Measurements from ENCODE around the gene APOBR.
"Not testable (repeated sequence)": the region's sequence is repeated elsewhere in the genome, so short reads cannot be mapped to it uniquely, and the experiment has no call there.

Gene APOBR

DNA sequence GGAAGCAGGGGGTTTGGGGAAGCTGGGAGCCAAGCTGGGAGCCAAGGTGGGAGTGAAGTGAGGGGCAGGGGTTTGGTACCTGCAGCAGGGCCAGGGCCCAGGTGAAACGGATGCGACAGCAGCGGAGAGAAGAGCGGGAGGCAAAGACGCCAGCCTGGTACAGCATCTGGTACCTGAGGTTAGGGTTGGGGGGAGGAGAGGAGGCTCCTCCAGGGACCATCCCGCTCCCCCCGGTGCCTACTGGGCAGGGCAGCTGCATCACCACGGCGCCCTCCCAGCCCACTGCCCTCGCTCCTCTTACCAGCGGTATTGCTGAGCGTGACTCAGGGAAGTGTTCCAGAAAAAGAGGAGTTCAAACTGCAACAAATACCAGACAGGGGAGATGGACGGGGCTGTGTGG, 12.4 kb upstream of the APOBR start:
- TF ChIP-seq, protein P1, sequence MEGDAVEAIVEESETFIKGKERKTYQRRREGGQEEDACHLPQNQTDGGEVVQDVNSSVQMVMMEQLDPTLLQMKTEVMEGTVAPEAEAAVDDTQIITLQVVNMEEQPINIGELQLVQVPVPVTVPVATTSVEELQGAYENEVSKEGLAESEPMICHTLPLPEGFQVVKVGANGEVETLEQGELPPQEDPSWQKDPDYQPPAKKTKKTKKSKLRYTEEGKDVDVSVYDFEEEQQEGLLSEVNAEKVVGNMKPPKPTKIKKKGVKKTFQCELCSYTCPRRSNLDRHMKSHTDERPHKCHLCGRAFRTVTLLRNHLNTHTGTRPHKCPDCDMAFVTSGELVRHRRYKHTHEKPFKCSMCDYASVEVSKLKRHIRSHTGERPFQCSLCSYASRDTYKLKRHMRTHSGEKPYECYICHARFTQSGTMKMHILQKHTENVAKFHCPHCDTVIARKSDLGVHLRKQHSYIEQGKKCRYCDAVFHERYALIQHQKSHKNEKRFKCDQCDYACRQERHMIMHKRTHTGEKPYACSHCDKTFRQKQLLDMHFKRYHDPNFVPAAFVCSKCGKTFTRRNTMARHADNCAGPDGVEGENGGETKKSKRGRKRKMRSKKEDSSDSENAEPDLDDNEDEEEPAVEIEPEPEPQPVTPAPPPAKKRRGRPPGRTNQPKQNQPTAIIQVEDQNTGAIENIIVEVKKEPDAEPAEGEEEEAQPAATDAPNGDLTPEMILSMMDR (IDR thresholded peaks at IDR 0.05; ENCODE audit: insufficient read depth, low read depth, low read length, missing control alignments): no peak
- DNase-seq (ENCODE audit: low read depth): no peak
- no peak overlapping the region for H3K4me3 ChIP-seq (ENCODE audit: low read length)

DNA sequence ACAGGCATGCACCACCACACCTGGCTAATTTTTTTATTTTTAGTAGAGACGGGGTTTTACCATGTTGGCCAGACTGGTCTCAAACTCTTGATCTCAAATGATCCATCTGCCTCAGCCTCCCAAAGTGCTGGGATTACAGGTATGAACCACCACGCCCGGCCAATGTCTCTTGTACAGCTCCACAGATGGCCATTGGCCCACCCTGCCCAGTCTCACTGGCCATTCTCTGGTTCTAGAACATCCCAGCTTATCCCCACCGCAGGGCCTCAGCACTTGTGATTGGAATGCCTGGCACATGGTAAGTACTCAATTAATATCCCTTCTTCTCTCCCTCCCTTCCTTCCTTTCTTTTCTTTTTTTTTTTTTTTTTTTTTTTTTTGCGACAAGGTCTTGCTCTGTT, 11.1 kb upstream of the APOBR start:
- H3K4me3 ChIP-seq (ENCODE audit: low read length); DNase-seq (ENCODE audit: low read depth): not testable (repeated sequence)

DNA sequence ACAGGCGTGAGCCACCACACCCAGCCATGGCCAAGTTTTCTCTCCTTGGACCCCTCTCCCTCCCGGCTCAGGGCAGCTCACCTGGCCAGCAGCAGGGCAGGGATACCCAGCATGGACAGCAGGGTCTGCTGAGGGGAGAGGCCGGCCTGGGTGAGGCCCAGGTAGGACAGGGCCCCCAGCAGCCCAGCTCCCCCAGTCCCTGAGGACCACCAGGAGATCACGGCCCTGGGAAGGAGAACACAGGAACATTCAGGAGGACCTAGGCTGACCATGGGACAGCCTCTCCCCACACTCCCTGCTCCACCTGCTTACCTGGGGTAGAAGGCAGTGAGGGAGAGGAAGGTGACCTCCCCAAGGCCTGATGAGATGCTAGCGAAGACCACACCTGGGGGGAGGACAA, 8.2 kb upstream of the APOBR start:
- TF ChIP-seq, protein P1 (IDR thresholded peaks at IDR 0.05; ENCODE audit: insufficient read depth, low read depth, low read length, missing control alignments): no peak
- no peak overlapping the region for H3K4me3 ChIP-seq (ENCODE audit: low read length)

DNA sequence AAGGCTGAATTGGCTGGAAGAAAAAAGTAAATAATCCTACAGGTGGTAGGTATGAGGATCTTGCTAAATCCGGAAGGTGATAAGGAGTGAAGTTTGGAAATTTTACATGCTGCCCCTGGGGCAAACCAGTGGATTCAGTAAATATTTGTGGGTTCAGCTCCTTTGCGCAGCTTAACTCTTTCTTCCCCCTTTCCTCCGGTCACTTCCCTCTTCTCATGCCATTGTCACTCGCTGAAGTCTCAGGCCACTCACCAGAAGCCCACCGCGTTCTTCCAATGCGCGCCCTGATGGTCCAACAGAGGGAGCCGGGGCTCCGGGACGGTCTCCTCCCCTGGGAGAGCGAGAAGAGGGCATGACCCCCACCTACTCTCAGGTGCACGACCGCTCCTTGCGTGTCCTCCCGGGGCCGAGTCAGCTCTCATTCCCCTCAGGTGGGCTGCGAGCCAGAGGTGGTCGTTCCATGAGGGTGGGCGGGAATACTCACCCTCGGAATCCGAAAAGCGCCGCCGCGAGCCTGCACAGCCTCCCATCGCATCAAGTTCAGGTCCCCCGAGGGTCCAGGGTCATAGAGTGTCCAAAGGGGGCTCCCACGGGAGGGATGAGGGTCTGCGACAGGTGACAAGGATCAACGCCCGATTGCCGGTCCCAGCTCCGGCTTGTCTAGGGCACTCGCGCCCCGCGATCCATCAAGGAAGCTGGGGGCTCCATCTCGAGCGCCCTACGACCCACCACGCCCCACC, 3.0 kb upstream of the APOBR start:
- peak; percentile 39 for DNase-seq (ENCODE audit: low read depth)
- H3K4me3 ChIP-seq (ENCODE audit: low read length): peak overlapping the region; percentile 99
- TF ChIP-seq, protein P1 (IDR thresholded peaks at IDR 0.05; ENCODE audit: insufficient read depth, low read depth, low read length, missing control alignments): peak; percentile 38

More for the DNA sequence above, 8.2 kb upstream of the APOBR start:
- no peak for DNase-seq (ENCODE audit: low read depth)

DNA sequence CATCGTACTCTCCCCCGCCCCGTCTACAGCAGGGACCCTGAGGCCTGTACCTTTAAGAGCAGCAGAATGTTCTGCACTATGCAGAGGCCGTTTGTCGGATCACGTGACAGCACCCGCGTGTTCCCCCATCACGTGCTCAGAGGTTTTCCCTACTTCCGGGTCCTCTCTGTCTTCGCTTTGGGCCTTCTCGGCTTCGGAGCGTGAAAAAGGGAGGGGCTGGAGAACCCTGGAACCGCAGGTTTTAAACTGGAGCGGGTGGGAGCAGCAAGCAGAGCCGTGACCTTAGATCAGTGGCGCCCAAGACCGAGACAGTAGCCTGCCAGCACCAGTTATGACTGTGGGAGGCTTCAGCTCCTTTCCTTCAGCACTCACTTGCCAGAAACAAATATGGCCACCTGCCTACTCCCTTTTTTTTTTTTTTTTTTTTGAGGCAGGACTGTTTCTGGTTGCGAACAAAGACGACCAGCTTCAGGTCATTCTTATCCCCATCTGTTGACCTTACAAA, 2.4 kb upstream of the APOBR start, which contains the start of gene CLN3:
CLN3 (minus strand) TSS at position 105 of the 505 bp plus-strand sequence. CDS start 315 bp downstream, outside the sequence.
- TF ChIP-seq, protein P1 (IDR thresholded peaks at IDR 0.05; ENCODE audit: insufficient read depth, low read depth, low read length, missing control alignments): no peak
- peak within 1 kb of the TSS; percentile 99 for H3K4me3 ChIP-seq (ENCODE audit: low read length)
- peak; percentile 92 for DNase-seq (ENCODE audit: low read depth)

DNA sequence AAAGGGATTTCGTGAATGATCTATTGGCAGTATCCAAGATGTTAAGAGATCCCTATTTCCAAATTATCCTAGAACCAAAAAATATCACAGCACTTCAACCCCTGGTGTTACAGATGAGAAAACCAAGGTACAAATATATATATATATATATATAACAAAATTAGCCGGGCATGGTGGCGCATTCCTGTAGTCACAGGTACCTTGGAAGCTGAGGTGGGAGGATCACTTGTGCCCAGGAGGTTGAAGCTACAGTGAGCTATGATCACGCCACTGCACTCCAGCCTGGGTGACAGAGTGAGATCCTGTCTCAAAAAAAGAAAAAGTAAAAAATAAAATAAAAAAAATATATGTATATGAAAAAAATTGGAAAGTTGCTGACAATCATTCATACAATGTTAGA, 1.9 kb upstream of the APOBR start:
- TF ChIP-seq, protein P1 (IDR thresholded peaks at IDR 0.05; ENCODE audit: insufficient read depth, low read depth, low read length, missing control alignments): no peak
- peak overlapping the region; percentile 99 for H3K4me3 ChIP-seq (ENCODE audit: low read length)

DNA sequence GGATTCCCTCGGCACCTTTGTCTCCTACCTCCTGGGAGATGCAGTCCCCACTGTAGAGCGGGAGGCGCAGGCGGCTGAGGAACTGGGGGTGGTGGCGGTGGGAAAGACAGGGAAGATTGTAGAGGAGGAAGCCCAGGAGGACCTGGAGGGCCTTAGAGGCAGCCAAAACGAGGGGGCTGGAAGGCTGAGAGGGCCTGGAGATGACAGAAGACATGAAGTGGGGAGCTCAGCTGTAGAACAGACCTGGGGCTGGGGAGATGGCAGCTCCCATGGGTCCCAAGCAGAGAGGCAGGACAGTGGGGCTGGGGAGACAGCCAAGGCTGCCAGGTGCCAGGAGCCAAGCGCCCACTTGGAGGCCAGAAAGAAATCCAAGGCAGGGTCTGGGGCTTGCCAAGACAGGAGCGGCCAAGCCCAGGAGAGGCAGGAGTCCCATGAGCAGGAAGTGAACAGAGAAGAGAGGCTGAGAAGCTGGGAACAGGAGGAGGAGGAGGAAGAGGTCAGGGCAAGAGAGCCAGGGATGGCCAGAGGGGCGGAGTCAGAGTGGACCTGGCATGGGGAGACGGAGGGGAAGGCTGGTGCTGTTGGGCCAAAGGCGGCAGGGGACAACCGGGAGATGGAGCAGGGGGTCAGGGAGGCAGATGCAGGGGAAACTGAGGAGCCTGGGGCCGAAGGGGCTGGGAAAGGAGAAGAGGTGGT, 803 bp downstream of the APOBR start:
- DNase-seq (ENCODE audit: low read depth): no peak
- no peak overlapping the region for H3K4me3 ChIP-seq (ENCODE audit: low read length)
- TF ChIP-seq, protein P1 (IDR thresholded peaks at IDR 0.05; ENCODE audit: insufficient read depth, low read depth, low read length, missing control alignments): no peak

More for the DNA sequence above, 1.9 kb upstream of the APOBR start:
- DNase-seq (ENCODE audit: low read depth): no peak

All from epithelial cell of esophagus (primary cell).